Gastroesophageal sphincter (tissue), 4 donors: ENCODE data around the gene LPAR3. TPM values are rescaled to one million over a fixed set of nuclear protein-coding genes. Genes with fewer than 3 reads are reported as not detected.
A peak's percentile ranks its signal among the peaks of the same experiment; 100 is the strongest.

Experiments used
- ATAC-seq: fragments of 150-250 bp; one replicate; pipeline ENCODE4 v1.9.1; 2016; ENCODE audit warnings: mild to moderate bottlenecking, moderate library complexity
- H3K27ac ChIP-seq, 4 donors: fragments of 200-600 bp; sonication (generic) in 3 of 4; 1 replicate in 3 of 4; 2 replicates in 1 of 4; pipeline ENCODE4 v1.5.1; 2016 to 2019
- H3K27me3 ChIP-seq: fragments of 200-600 bp; sonication (generic); one replicate; pipeline ENCODE4 v1.5.1; 2019
- H3K36me3 ChIP-seq, 2 donors: fragments of 200-600 bp; sonication (generic); one replicate each; pipeline ENCODE4 v1.5.1; 2019; ENCODE audit warnings: control low read depth in 1 of 2
- H3K4me1 ChIP-seq, 3 donors: fragments of 200-600 bp; sonication (generic); 1 replicate in 2 of 3; 2 replicates in 1 of 3; pipeline ENCODE4 v1.5.1; 2016 to 2019; ENCODE audit warnings: control low read depth in 2 of 3
- H3K4me3 ChIP-seq, 2 donors: fragments of 200-600 bp; sonication (generic); one replicate each; pipeline ENCODE4 v1.5.1; 2019; ENCODE audit warnings: mild to moderate bottlenecking in 1 of 2, moderate library complexity in 1 of 2
- H3K9me3 ChIP-seq, 3 donors: fragments of 200-600 bp; sonication (generic); one replicate each; pipeline ENCODE4 v1.5.1; 2017 to 2019; ENCODE audit warnings: control low read depth in 2 of 3
- EP300 ChIP-seq: sonication (generic); formaldehyde crosslinking; IDR thresholded peaks from one replicate; pipeline ENCODE4 v1.6.1; 2017; ENCODE audit warnings: antibody characterized with exemption, mild to moderate bottlenecking
- POLR2A ChIP-seq, 2 donors: fragments of 450-650 bp; IDR thresholded peaks; one replicate each; pipeline ENCODE4 v1.6.1; 2017; ENCODE audit warnings: antibody characterized with exemption in 2 of 2, mild to moderate bottlenecking in 2 of 2, moderate library complexity in 1 of 2
- POLR2AphosphoS5 ChIP-seq: sonication (generic); formaldehyde crosslinking; IDR thresholded peaks from one replicate; pipeline ENCODE4 v1.6.1; 2017; ENCODE audit warnings: antibody characterized with exemption
- WGBS, 2 donors: methylation state at CpG; one replicate each; pipeline ENCODE4 v1.1.5; 2018; ENCODE audit warnings: low coverage in 1 of 2; 5-methylcytosine and 5-hydroxymethylcytosine counted together
- total RNA-seq, 4 donors: library from RNA; depleted of rRNA; stranded (reverse); fragments of >200 nt; gene quantifications; one replicate each; pipeline ENCODE4 v1.1.0, GENCODE V29; 2016
- TF ChIP-seq, protein P1 (sequence below), 4 experiments: fragments of 200-600 bp in 2 of 4; fragments of 450-650 bp in 2 of 4; sonication (generic) in 1 of 4; IDR thresholded peaks; one replicate each; pipeline ENCODE4 v1.5.1; 2017 to 2019; ENCODE audit warnings: antibody characterized with exemption in 4 of 4, mild to moderate bottlenecking in 2 of 4, moderate library complexity in 2 of 4

LPAR3 gene
- total RNA-seq, 4 donors from 2014 or later, result 0.13 to 3.3 (median 0.23) TPM; not detected in 1

GRCh38 chr1:84936116-84936810, 43.3 kb upstream of the LPAR3 start:
- Histone ChIP-seq H3K27me3 (no peaks in the 10 kb centered on the region), H3K4me1 (peaks cover 0 to 4% (median 0%) of the 10 kb centered on the region in 3 donors), H3K27ac (no peak overlapping the region), H3K9me3 (no peaks in the 10 kb centered on the region), H3K4me3 (no peak overlapping the region), H3K36me3 (no peaks in the 10 kb centered on the region)
- TF ChIP-seq POLR2A (IDR thresholded peaks at IDR 0.05) (no peak), EP300 (no peak), POLR2AphosphoS5 (no peak)
- TF ChIP-seq, protein P1, sequence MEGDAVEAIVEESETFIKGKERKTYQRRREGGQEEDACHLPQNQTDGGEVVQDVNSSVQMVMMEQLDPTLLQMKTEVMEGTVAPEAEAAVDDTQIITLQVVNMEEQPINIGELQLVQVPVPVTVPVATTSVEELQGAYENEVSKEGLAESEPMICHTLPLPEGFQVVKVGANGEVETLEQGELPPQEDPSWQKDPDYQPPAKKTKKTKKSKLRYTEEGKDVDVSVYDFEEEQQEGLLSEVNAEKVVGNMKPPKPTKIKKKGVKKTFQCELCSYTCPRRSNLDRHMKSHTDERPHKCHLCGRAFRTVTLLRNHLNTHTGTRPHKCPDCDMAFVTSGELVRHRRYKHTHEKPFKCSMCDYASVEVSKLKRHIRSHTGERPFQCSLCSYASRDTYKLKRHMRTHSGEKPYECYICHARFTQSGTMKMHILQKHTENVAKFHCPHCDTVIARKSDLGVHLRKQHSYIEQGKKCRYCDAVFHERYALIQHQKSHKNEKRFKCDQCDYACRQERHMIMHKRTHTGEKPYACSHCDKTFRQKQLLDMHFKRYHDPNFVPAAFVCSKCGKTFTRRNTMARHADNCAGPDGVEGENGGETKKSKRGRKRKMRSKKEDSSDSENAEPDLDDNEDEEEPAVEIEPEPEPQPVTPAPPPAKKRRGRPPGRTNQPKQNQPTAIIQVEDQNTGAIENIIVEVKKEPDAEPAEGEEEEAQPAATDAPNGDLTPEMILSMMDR (IDR thresholded peaks at IDR 0.05), result peak; percentile 86 to 95 (median 88)
- peak; percentile 69 for ATAC-seq
- 1 to 2% methylated on average over 5 of the region's 5 CpGs for WGBS, 2 donors

DNA sequence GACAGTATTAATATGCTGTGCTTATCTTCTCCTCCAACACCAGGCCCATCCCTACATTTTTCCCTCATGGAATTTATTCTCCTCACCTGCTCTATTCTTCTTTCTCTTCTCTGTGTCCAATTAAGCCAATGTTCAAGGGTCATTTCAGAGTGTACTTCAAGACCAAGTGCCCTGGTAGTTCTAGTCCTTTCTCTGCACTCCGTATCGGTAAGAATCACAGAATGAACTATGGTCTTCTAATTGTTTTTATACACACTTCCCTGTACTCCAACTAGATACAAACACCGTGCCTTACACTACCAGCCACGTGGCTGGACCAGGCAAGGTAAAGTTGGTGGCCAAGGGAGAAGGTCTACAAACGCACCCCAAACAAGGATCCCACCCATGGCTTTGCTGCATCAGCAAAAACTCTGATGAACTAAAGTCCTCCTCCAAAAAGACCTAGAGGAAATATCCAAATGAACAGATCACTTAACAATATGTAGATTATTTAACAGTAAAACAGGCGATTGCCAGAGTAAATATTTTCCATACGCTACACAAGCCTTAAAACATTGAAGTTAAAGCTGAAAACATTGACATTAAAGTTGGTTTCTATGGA, 40.1 kb upstream of the LPAR3 start:
- Histone ChIP-seq H3K4me3 (no peak overlapping the region), H3K27ac (no peak overlapping the region), H3K4me1 (peaks cover 0 to 4% (median 0%) of the 10 kb centered on the region in 3 donors), H3K36me3 (no peaks in the 10 kb centered on the region), H3K9me3 (no peaks in the 10 kb centered on the region), H3K27me3 (no peaks in the 10 kb centered on the region)
- TF ChIP-seq POLR2AphosphoS5, result no peak
- no peak for TF ChIP-seq POLR2A (IDR thresholded peaks at IDR 0.05)
- no peak for TF ChIP-seq EP300
- TF ChIP-seq, protein P1 (IDR thresholded peaks at IDR 0.05), result no peak
- WGBS, 2 donors, result 64 to 80% methylated on average over 4 to 5 of the region's 7 CpGs
- ATAC-seq, result no peak

GRCh38 chr1:84930831-84931230, 37.8 kb upstream of the LPAR3 start:
- H3K4me1 ChIP-seq, result peaks cover 0 to under 1% (median 0%) of the 10 kb centered on the region in 3 donors
- no peaks in the 10 kb centered on the region for H3K9me3 ChIP-seq
- no peak for ATAC-seq
- no peak overlapping the region for H3K4me3 ChIP-seq
- no peaks in the 10 kb centered on the region for H3K27me3 ChIP-seq
- TF ChIP-seq POLR2AphosphoS5 (no peak), POLR2A (IDR thresholded peaks at IDR 0.05) (no peak), EP300 (no peak)
- TF ChIP-seq, protein P1 (IDR thresholded peaks at IDR 0.05), result no peak
- no peaks in the 10 kb centered on the region for H3K36me3 ChIP-seq
- H3K27ac ChIP-seq, result no peak overlapping the region
- WGBS, 2 donors, result 83 to 100% methylated on average over 1 to 2 of the region's 2 CpGs

DNA sequence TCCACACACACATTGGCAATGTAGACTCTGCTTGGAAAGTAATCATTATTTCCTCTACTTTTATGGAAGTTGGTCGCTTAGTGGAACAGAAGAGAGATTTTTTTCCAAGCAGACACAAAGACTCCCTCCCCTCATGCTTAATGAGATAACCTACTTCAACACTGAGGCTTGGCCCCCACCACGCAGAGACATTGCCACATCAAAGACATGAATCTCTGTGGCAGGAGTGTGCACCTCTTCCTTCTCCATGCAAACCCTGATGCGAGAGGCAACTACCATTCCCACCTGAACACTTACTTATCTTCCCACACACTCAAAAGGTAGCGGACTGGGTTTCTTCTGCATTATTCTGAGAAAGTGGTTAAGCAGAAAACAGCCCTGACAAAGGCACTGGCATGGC, 37.3 kb upstream of the LPAR3 start:
- H3K36me3 ChIP-seq, result no peaks in the 10 kb centered on the region
- WGBS, 2 donors, result 62 to 86% methylated on average over 2 to 3 of the region's 4 CpGs
- no peak overlapping the region for H3K4me3 ChIP-seq
- no peaks in the 10 kb centered on the region for H3K9me3 ChIP-seq
- H3K4me1 ChIP-seq, result no peaks in the 10 kb centered on the region
- no peak for ATAC-seq
- H3K27ac ChIP-seq, result no peak overlapping the region
- H3K27me3 ChIP-seq, result no peaks in the 10 kb centered on the region
- TF ChIP-seq EP300, result no peak
- TF ChIP-seq, protein P1 (IDR thresholded peaks at IDR 0.05), result no peak
- no peak for TF ChIP-seq POLR2A (IDR thresholded peaks at IDR 0.05)
- no peak for TF ChIP-seq POLR2AphosphoS5

GRCh38 chr1:84929581-84929980, 36.6 kb upstream of the LPAR3 start:
- H3K36me3 ChIP-seq, result no peaks in the 10 kb centered on the region
- ATAC-seq, result no peak

More at GRCh38 chr1:84929581-84929980, 36.6 kb upstream of the LPAR3 start:
- no peak for TF ChIP-seq POLR2AphosphoS5
- Histone ChIP-seq H3K4me1 (no peaks in the 10 kb centered on the region), H3K4me3 (no peak overlapping the region), H3K9me3 (no peaks in the 10 kb centered on the region), H3K27ac (no peak overlapping the region), H3K27me3 (no peaks in the 10 kb centered on the region)
- WGBS, 2 donors, result 70 to 92% methylated on average over 1 of the region's 1 CpG
